ENCODE data around the gene TTLL11.

The TTLL11 gene

DNA sequence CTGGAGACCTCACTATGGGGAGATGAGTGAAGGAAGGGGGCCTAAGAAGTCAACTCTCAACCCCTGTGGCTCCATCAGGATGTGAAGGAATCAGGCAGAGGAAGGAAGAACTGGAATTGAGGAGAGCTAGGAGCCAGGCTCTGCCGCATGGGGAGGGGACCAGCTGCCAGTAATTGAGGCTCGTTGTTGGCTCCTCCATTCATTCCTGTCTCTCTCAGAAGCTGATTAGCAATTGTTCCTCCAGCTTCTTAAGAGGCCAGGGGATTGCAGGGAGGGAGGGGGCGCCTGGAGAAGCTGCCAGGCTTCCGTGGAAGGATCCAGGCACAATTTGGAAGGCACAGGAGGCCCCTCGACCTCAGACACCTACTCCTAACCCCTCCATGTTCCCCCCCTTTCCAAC lies 20.5 kb upstream of the TTLL11 start:
- TF ChIP-seq, protein P1, sequence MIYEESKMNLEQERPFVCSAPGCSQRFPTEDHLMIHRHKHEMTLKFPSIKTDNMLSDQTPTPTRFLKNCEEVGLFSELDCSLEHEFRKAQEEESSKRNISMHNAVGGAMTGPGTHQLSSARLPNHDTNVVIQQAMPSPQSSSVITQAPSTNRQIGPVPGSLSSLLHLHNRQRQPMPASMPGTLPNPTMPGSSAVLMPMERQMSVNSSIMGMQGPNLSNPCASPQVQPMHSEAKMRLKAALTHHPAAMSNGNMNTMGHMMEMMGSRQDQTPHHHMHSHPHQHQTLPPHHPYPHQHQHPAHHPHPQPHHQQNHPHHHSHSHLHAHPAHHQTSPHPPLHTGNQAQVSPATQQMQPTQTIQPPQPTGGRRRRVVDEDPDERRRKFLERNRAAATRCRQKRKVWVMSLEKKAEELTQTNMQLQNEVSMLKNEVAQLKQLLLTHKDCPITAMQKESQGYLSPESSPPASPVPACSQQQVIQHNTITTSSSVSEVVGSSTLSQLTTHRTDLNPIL (CRISPR knock-in tag; IDR thresholded peaks at IDR 0.05; ENCODE audit: low read depth), result no peak
- no peak for TF ChIP-seq RARB (CRISPR knock-in tag; IDR thresholded peaks at IDR 0.05)
- TF ChIP-seq ZNF70 (CRISPR knock-in tag; IDR thresholded peaks at IDR 0.05), result no peak
- TF ChIP-seq ISL1 (CRISPR knock-in tag; IDR thresholded peaks at IDR 0.05), result no peak
- no peak for TF ChIP-seq PPARA (CRISPR knock-in tag; IDR thresholded peaks at IDR 0.05; ENCODE audit: borderline replicate concordance)
- TF ChIP-seq, protein P2, sequence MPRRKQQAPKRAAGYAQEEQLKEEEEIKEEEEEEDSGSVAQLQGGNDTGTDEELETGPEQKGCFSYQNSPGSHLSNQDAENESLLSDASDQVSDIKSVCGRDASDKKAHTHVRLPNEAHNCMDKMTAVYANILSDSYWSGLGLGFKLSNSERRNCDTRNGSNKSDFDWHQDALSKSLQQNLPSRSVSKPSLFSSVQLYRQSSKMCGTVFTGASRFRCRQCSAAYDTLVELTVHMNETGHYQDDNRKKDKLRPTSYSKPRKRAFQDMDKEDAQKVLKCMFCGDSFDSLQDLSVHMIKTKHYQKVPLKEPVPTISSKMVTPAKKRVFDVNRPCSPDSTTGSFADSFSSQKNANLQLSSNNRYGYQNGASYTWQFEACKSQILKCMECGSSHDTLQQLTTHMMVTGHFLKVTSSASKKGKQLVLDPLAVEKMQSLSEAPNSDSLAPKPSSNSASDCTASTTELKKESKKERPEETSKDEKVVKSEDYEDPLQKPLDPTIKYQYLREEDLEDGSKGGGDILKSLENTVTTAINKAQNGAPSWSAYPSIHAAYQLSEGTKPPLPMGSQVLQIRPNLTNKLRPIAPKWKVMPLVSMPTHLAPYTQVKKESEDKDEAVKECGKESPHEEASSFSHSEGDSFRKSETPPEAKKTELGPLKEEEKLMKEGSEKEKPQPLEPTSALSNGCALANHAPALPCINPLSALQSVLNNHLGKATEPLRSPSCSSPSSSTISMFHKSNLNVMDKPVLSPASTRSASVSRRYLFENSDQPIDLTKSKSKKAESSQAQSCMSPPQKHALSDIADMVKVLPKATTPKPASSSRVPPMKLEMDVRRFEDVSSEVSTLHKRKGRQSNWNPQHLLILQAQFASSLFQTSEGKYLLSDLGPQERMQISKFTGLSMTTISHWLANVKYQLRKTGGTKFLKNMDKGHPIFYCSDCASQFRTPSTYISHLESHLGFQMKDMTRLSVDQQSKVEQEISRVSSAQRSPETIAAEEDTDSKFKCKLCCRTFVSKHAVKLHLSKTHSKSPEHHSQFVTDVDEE (CRISPR knock-in tag; IDR thresholded peaks at IDR 0.05), result no peak
- TF ChIP-seq TOX (CRISPR knock-in tag; IDR thresholded peaks at IDR 0.05; ENCODE audit: borderline replicate concordance), result no peak
- no peak for TF ChIP-seq ARNTL (CRISPR knock-in tag; IDR thresholded peaks at IDR 0.05; ENCODE audit: borderline replicate concordance, low read depth)
- TF ChIP-seq, protein P3, sequence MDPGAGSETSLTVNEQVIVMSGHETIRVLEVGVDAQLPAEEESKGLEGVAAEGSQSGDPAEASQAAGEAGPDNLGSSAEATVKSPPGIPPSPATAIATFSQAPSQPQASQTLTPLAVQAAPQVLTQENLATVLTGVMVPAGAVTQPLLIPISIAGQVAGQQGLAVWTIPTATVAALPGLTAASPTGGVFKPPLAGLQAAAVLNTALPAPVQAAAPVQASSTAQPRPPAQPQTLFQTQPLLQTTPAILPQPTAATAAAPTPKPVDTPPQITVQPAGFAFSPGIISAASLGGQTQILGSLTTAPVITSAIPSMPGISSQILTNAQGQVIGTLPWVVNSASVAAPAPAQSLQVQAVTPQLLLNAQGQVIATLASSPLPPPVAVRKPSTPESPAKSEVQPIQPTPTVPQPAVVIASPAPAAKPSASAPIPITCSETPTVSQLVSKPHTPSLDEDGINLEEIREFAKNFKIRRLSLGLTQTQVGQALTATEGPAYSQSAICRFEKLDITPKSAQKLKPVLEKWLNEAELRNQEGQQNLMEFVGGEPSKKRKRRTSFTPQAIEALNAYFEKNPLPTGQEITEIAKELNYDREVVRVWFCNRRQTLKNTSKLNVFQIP (CRISPR knock-in tag; IDR thresholded peaks at IDR 0.05; ENCODE audit: borderline replicate concordance, low read depth), result no peak
- TF ChIP-seq ESRRG (CRISPR knock-in tag; IDR thresholded peaks at IDR 0.05), result no peak
- no peak for TF ChIP-seq SNAI2 (CRISPR knock-in tag; IDR thresholded peaks at IDR 0.05)
- TF ChIP-seq, protein P4, sequence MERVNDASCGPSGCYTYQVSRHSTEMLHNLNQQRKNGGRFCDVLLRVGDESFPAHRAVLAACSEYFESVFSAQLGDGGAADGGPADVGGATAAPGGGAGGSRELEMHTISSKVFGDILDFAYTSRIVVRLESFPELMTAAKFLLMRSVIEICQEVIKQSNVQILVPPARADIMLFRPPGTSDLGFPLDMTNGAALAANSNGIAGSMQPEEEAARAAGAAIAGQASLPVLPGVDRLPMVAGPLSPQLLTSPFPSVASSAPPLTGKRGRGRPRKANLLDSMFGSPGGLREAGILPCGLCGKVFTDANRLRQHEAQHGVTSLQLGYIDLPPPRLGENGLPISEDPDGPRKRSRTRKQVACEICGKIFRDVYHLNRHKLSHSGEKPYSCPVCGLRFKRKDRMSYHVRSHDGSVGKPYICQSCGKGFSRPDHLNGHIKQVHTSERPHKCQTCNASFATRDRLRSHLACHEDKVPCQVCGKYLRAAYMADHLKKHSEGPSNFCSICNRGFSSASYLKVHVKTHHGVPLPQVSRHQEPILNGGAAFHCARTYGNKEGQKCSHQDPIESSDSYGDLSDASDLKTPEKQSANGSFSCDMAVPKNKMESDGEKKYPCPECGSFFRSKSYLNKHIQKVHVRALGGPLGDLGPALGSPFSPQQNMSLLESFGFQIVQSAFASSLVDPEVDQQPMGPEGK (CRISPR knock-in tag; IDR thresholded peaks at IDR 0.05; ENCODE audit: borderline replicate concordance), result no peak
- TF ChIP-seq CSRNP3 (CRISPR knock-in tag; IDR thresholded peaks at IDR 0.05), result no peak
- no peak for TF ChIP-seq OSR1 (CRISPR knock-in tag; IDR thresholded peaks at IDR 0.05)
- no peak for TF ChIP-seq GLIS3 (CRISPR knock-in tag; IDR thresholded peaks at IDR 0.05)
- no peak for TF ChIP-seq ZFP30 (CRISPR knock-in tag; IDR thresholded peaks at IDR 0.05)
- TF ChIP-seq CSDC2 (CRISPR knock-in tag; IDR thresholded peaks at IDR 0.05), result no peak
- TF ChIP-seq BACH2 (CRISPR knock-in tag; IDR thresholded peaks at IDR 0.05; ENCODE audit: borderline replicate concordance), result no peak
- TF ChIP-seq TCF4 (CRISPR knock-in tag; IDR thresholded peaks at IDR 0.05; ENCODE audit: borderline replicate concordance), result no peak
- no peak for ATAC-seq

DNA sequence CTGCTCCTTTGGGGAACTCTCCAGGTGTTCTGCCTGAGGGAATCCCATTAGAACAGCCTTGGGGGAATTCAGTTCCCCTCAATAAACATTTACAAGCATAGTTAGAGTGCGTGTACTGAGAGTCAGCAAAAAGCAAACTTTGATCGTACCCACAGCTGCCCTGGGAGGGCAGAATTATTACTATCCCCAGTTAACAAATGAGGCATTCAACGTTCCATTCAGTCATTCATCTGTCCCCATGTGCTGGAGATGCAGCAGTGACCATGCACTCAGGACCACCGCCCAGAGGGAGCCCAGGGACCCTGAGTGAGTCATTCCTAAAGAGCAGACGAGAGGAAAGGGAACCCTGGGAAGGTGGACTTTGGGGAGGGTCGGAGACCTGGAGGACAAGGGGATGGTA lies 19.1 kb upstream of the TTLL11 start:
- ATAC-seq, result no peak
- TF ChIP-seq GLIS3 (CRISPR knock-in tag; IDR thresholded peaks at IDR 0.05) (no peak), TOX (CRISPR knock-in tag; IDR thresholded peaks at IDR 0.05; ENCODE audit: borderline replicate concordance) (no peak), ZNF70 (CRISPR knock-in tag; IDR thresholded peaks at IDR 0.05) (no peak), ZNF8 (CRISPR knock-in tag; IDR thresholded peaks at IDR 0.05) (no peak), OSR1 (CRISPR knock-in tag; IDR thresholded peaks at IDR 0.05) (no peak), CSDC2 (CRISPR knock-in tag; IDR thresholded peaks at IDR 0.05) (no peak), ZNF565 (CRISPR knock-in tag; conservative IDR thresholded peaks at IDR 0.05; ENCODE audit: low read depth) (no peak), ZC3H10 (CRISPR knock-in tag; IDR thresholded peaks at IDR 0.05) (no peak), SNAI2 (CRISPR knock-in tag; IDR thresholded peaks at IDR 0.05) (no peak), TCF4 (CRISPR knock-in tag; IDR thresholded peaks at IDR 0.05; ENCODE audit: borderline replicate concordance) (no peak), RARB (CRISPR knock-in tag; IDR thresholded peaks at IDR 0.05) (no peak), ZFP3 (CRISPR knock-in tag; IDR thresholded peaks at IDR 0.05) (no peak), ARNTL (CRISPR knock-in tag; IDR thresholded peaks at IDR 0.05; ENCODE audit: borderline replicate concordance, low read depth) (no peak), ZFP30 (CRISPR knock-in tag; IDR thresholded peaks at IDR 0.05) (no peak), BACH2 (CRISPR knock-in tag; IDR thresholded peaks at IDR 0.05; ENCODE audit: borderline replicate concordance) (no peak)
- TF ChIP-seq, protein P4 (CRISPR knock-in tag; IDR thresholded peaks at IDR 0.05; ENCODE audit: borderline replicate concordance), result no peak
- TF ChIP-seq, protein P3 (CRISPR knock-in tag; IDR thresholded peaks at IDR 0.05; ENCODE audit: borderline replicate concordance, low read depth), result no peak
- TF ChIP-seq, protein P2 (CRISPR knock-in tag; IDR thresholded peaks at IDR 0.05), result no peak

Measured in SK-N-SH treated with all-trans-retinoic acid at 6 μM for 48 hours (cell line).